Peyer's patch (tissue), 4 donors: Measurements from ENCODE around the gene AGAP3.

Source experiments
- CTCF ChIP-seq, 6 experiments: fragments of 450-650 bp in 4 of 6; fragments of 200-600 bp in 2 of 6; sonication (generic) in 1 of 6; IDR thresholded peaks; one replicate each; pipeline ENCODE4 v1.5.1; 2017 to 2019; ENCODE audit warnings: antibody characterized with exemption in 6 of 6, mild to moderate bottlenecking in 3 of 6, moderate library complexity in 1 of 6
- POLR2A ChIP-seq, 2 donors: fragments of 450-650 bp; IDR thresholded peaks; one replicate each; pipeline ENCODE4 v1.5.1; 2017; ENCODE audit warnings: antibody characterized with exemption in 2 of 2, mild to moderate bottlenecking in 2 of 2, moderate library complexity in 2 of 2

GRCh38 chr7:151100921-151101320 is 14.6 kb downstream of the AGAP3 start:
- no peak for TF ChIP-seq CTCF (IDR thresholded peaks at IDR 0.05)
- no peak for TF ChIP-seq POLR2A (IDR thresholded peaks at IDR 0.05)
